ENCODE data around the gene KLHL3.

Gene KLHL3

DNA sequence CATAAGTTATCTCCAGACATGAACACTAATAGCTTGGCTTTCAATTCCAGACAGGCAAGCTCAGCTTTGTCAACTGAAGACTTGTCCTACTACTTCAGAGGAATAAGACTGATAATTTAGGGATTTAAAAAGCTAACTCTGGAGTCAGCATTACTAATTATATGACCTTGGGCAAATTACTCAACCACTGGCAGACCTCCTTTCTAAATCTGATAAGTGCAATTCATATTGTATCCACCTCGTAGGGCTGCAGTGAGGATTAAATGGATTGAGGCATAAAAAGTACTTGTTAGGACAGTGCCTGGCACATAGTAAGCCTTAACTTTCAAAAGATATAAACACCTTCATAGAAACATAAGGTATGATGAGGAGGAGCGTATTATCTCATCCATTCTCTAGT, 104.4 kb downstream of the KLHL3 start:
- H3K4ac ChIP-seq (ENCODE audit: low read length): no peak overlapping the region
- no peak overlapping the region for H3K18ac ChIP-seq (ENCODE audit: low read length)
- no peak overlapping the region for H3K4me2 ChIP-seq (ENCODE audit: insufficient read depth, low read length, poor library complexity, severe bottlenecking)
- no peak overlapping the region for H2BK12ac ChIP-seq (ENCODE audit: low read length)
- H3K27ac ChIP-seq (replicated peaks; ENCODE audit: low read length): no peak overlapping the region
- no peak overlapping the region for H2AK5ac ChIP-seq (ENCODE audit: low read depth, low read length)
- H4K91ac ChIP-seq (ENCODE audit: low read depth, low read length, poor library complexity): no peak overlapping the region
- peaks cover 0 to 4% of the 10 kb centered on the region in 2 donors for H3K36me3 ChIP-seq (replicated peaks in 1 of 2; ENCODE audit: control insufficient read depth in 2 of 2, insufficient read depth in 2 of 2, low read length in 2 of 2)
- no peak overlapping the region for H3K4me3 ChIP-seq (ENCODE audit: low read length in 2 of 2)
- H3K27me3 ChIP-seq (ENCODE audit: control insufficient read depth in 3 of 3, insufficient read depth in 3 of 3, low read depth in 1 of 3, low read length in 3 of 3): no peaks in the 10 kb centered on the region
- no peak overlapping the region for H4K8ac ChIP-seq (ENCODE audit: low read depth, low read length)
- H3K9ac ChIP-seq (ENCODE audit: low read depth, low read length, poor library complexity): no peak overlapping the region
- no peak overlapping the region for H2BK120ac ChIP-seq (ENCODE audit: low read depth, low read length)
- no peak overlapping the region for H3K14ac ChIP-seq (ENCODE audit: low read length)
- H2AFZ ChIP-seq (ENCODE audit: low read length): no peak overlapping the region
- no peak overlapping the region for H2BK5ac ChIP-seq (ENCODE audit: low read length)
- WGBS, 2 donors (ENCODE audit: extremely low coverage in 2 of 2, insufficient read length in 2 of 2, insufficient replicate concordance in 1 of 2): no CpG with 5 or more reads among the region's 2 CpGs
- H3K79me1 ChIP-seq (ENCODE audit: low read depth, low read length): no peaks in the 10 kb centered on the region
- no peak for DNase-seq (ENCODE audit: low spot score)
- H2BK15ac ChIP-seq (ENCODE audit: low read length): no peak overlapping the region
- peaks cover 10 to 21% of the 10 kb centered on the region in 2 donors for H3K4me1 ChIP-seq (ENCODE audit: control insufficient read depth in 2 of 2, insufficient read depth in 1 of 2, low read depth in 1 of 2, low read length in 2 of 2)
- H3K23ac ChIP-seq (ENCODE audit: low read depth, low read length, poor library complexity): no peak overlapping the region
- H3K9me3 ChIP-seq (replicated peaks in 1 of 2; ENCODE audit: control insufficient read depth in 2 of 2, insufficient read depth in 1 of 2, low read depth in 1 of 2, low read length in 2 of 2): no peaks in the 10 kb centered on the region

DNA sequence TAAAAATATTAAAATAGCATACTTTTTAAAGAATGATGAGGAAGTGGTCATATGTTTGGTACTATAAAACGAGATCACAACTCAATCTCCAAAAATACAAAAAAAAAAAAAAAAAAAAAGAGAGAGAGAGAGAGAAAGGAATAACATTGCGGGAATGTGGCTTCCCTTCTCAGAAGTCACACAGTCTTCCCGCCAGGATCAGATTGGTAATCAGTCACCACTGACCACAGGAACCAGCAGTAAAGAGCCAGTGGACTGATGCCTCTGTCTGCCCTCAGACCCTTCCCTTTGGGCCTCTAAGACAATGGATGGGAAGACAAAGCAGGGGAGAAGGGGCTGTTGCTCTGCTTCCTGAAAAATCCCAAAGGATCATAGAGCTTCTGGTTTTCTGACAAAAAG, 104.9 kb downstream of the KLHL3 start:
- H2BK15ac ChIP-seq (ENCODE audit: low read length): no peak overlapping the region
- no peak overlapping the region for H3K4me3 ChIP-seq (ENCODE audit: low read length in 2 of 2)
- H3K27me3 ChIP-seq (ENCODE audit: control insufficient read depth in 3 of 3, insufficient read depth in 3 of 3, low read depth in 1 of 3, low read length in 3 of 3): no peaks in the 10 kb centered on the region
- no peak overlapping the region for H3K27ac ChIP-seq (replicated peaks; ENCODE audit: low read length)
- H3K4me2 ChIP-seq (ENCODE audit: insufficient read depth, low read length, poor library complexity, severe bottlenecking): no peak overlapping the region
- H3K14ac ChIP-seq (ENCODE audit: low read length): no peak overlapping the region
- no peak overlapping the region for H4K91ac ChIP-seq (ENCODE audit: low read depth, low read length, poor library complexity)
- H2BK5ac ChIP-seq (ENCODE audit: low read length): no peak overlapping the region
- peaks cover 10 to 21% of the 10 kb centered on the region in 2 donors for H3K4me1 ChIP-seq (ENCODE audit: control insufficient read depth in 2 of 2, insufficient read depth in 1 of 2, low read depth in 1 of 2, low read length in 2 of 2)
- no peak overlapping the region for H3K4ac ChIP-seq (ENCODE audit: low read length)
- no peaks in the 10 kb centered on the region for H3K9me3 ChIP-seq (replicated peaks in 1 of 2; ENCODE audit: control insufficient read depth in 2 of 2, insufficient read depth in 1 of 2, low read depth in 1 of 2, low read length in 2 of 2)
- H2BK120ac ChIP-seq (ENCODE audit: low read depth, low read length): no peak overlapping the region
- no peaks in the 10 kb centered on the region for H3K79me1 ChIP-seq (ENCODE audit: low read depth, low read length)
- H3K9ac ChIP-seq (ENCODE audit: low read depth, low read length, poor library complexity): no peak overlapping the region
- WGBS, 2 donors (ENCODE audit: extremely low coverage in 2 of 2, insufficient read length in 2 of 2, insufficient replicate concordance in 1 of 2): no CpG with 5 or more reads among the region's 3 CpGs
- H4K8ac ChIP-seq (ENCODE audit: low read depth, low read length): no peak overlapping the region
- H2BK12ac ChIP-seq (ENCODE audit: low read length): no peak overlapping the region
- no peak overlapping the region for H3K18ac ChIP-seq (ENCODE audit: low read length)
- H2AK5ac ChIP-seq (ENCODE audit: low read depth, low read length): no peak overlapping the region
- no peak overlapping the region for H3K23ac ChIP-seq (ENCODE audit: low read depth, low read length, poor library complexity)
- peaks cover 0 to 4% of the 10 kb centered on the region in 2 donors for H3K36me3 ChIP-seq (replicated peaks in 1 of 2; ENCODE audit: control insufficient read depth in 2 of 2, insufficient read depth in 2 of 2, low read length in 2 of 2)
- DNase-seq (ENCODE audit: low spot score): no peak
- no peak overlapping the region for H2AFZ ChIP-seq (ENCODE audit: low read length)

DNA sequence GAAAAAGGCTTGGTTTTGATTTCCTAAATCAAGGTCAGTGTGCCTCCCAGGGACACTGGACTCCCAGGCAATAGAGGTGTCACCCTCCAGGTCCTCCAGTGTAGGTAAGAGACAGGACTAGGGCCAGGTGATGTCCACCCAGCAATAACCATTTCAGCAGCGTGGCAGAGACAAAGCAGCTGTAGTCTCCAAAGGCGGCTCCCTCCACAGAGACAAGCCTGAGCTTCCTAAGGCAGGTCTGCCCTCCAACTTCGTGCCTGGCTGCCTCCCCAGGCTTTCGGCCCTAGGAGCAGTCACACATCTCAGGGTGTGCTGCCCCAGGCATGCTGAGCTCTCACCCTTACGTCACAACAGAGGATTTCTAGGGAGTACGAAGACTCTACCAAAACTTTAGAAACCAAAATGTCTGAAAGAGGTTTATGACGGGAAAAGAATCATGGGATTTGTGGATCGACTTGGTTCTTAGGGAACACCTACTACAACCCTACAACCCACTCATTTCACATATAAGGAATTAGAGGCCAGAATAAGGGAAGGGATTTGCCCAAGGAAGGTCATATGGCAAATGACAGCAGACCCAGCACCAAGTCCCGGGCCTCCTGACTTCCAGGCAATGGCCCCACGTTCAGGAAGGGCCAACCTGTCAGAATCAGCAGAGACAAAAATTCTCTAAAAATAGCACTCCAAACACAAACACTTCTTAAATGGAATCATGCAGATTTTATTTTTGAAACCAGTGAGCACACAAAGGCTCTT, 105.5 kb downstream of the KLHL3 start:
- Histone ChIP-seq H3K23ac (ENCODE audit: low read depth, low read length, poor library complexity) (no peak overlapping the region), H3K4ac (ENCODE audit: low read length) (no peak overlapping the region), H3K14ac (ENCODE audit: low read length) (no peak overlapping the region), H3K36me3 (replicated peaks in 1 of 2; ENCODE audit: control insufficient read depth in 2 of 2, insufficient read depth in 2 of 2, low read length in 2 of 2) (peaks cover 0 to 4% of the 10 kb centered on the region in 2 donors), H3K4me1 (ENCODE audit: control insufficient read depth in 2 of 2, insufficient read depth in 1 of 2, low read depth in 1 of 2, low read length in 2 of 2) (peaks cover 7 to 17% of the 10 kb centered on the region in 2 donors), H3K27ac (replicated peaks; ENCODE audit: low read length) (no peak overlapping the region), H3K9me3 (replicated peaks in 1 of 2; ENCODE audit: control insufficient read depth in 2 of 2, insufficient read depth in 1 of 2, low read depth in 1 of 2, low read length in 2 of 2) (no peaks in the 10 kb centered on the region), H3K79me1 (ENCODE audit: low read depth, low read length) (no peaks in the 10 kb centered on the region), H2BK120ac (ENCODE audit: low read depth, low read length) (peak overlapping the region; percentile 21), H2BK5ac (ENCODE audit: low read length) (no peak overlapping the region), H4K91ac (ENCODE audit: low read depth, low read length, poor library complexity) (no peak overlapping the region), H2BK12ac (ENCODE audit: low read length) (no peak overlapping the region), H3K4me2 (ENCODE audit: insufficient read depth, low read length, poor library complexity, severe bottlenecking) (no peak overlapping the region), H2AFZ (ENCODE audit: low read length) (peak overlapping the region; percentile 51), H4K8ac (ENCODE audit: low read depth, low read length) (no peak overlapping the region), H2AK5ac (ENCODE audit: low read depth, low read length) (peak overlapping the region; percentile 16), H3K9ac (ENCODE audit: low read depth, low read length, poor library complexity) (peak overlapping the region; percentile 50), H3K27me3 (ENCODE audit: control insufficient read depth in 3 of 3, insufficient read depth in 3 of 3, low read depth in 1 of 3, low read length in 3 of 3) (no peaks in the 10 kb centered on the region), H3K4me3 (ENCODE audit: low read length in 2 of 2) (no peak overlapping the region), H3K18ac (ENCODE audit: low read length) (peak overlapping the region; percentile 74), H2BK15ac (ENCODE audit: low read length) (no peak overlapping the region)
- no peak for DNase-seq (ENCODE audit: low spot score)
- no CpG with 5 or more reads among the region's 10 CpGs for WGBS, 2 donors (ENCODE audit: extremely low coverage in 2 of 2, insufficient read length in 2 of 2, insufficient replicate concordance in 1 of 2)

DNA sequence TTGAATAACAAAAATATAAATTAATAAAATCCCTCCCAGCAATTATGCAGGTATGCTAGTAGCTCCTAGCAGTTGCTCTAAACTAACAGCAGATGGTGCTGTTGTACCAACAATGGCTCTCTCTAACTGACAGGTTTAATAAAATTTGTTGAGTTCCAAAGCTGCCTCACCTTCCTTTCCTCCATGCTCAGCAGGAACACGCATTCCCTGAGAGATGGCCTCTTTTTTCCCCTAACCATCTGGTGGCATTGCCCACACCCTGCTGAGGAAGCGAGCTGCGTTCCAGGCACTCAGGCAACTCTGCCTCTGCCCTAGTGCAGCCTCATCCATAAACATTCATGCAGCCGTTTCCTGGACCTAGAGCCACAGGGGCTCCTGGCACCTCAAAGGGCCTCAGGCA, 106.2 kb downstream of the KLHL3 start:
- peak overlapping the region; percentile 51 for H2AFZ ChIP-seq (ENCODE audit: low read length)
- no peaks in the 10 kb centered on the region for H3K9me3 ChIP-seq (replicated peaks in 1 of 2; ENCODE audit: control insufficient read depth in 2 of 2, insufficient read depth in 1 of 2, low read depth in 1 of 2, low read length in 2 of 2)
- H3K9ac ChIP-seq (ENCODE audit: low read depth, low read length, poor library complexity): no peak overlapping the region
- H3K27ac ChIP-seq (replicated peaks; ENCODE audit: low read length): no peak overlapping the region
- H3K23ac ChIP-seq (ENCODE audit: low read depth, low read length, poor library complexity): no peak overlapping the region
- H4K91ac ChIP-seq (ENCODE audit: low read depth, low read length, poor library complexity): no peak overlapping the region
- no peak overlapping the region for H2BK120ac ChIP-seq (ENCODE audit: low read depth, low read length)
- H2BK15ac ChIP-seq (ENCODE audit: low read length): no peak overlapping the region
- no peak overlapping the region for H2AK5ac ChIP-seq (ENCODE audit: low read depth, low read length)
- peak; percentile 54 for DNase-seq (ENCODE audit: low spot score)
- H2BK5ac ChIP-seq (ENCODE audit: low read length): no peak overlapping the region
- H3K18ac ChIP-seq (ENCODE audit: low read length): no peak overlapping the region
- no peak overlapping the region for H3K4me2 ChIP-seq (ENCODE audit: insufficient read depth, low read length, poor library complexity, severe bottlenecking)
- H3K4me3 ChIP-seq (ENCODE audit: low read length in 2 of 2): no peak overlapping the region
- WGBS, 2 donors (ENCODE audit: extremely low coverage in 2 of 2, insufficient read length in 2 of 2, insufficient replicate concordance in 1 of 2): no CpG with 5 or more reads among the region's 4 CpGs
- H3K79me1 ChIP-seq (ENCODE audit: low read depth, low read length): no peaks in the 10 kb centered on the region
- H3K4me1 ChIP-seq (ENCODE audit: control insufficient read depth in 2 of 2, insufficient read depth in 1 of 2, low read depth in 1 of 2, low read length in 2 of 2): peaks cover 6 to 14% of the 10 kb centered on the region in 2 donors
- no peak overlapping the region for H4K8ac ChIP-seq (ENCODE audit: low read depth, low read length)
- H3K36me3 ChIP-seq (replicated peaks in 1 of 2; ENCODE audit: control insufficient read depth in 2 of 2, insufficient read depth in 2 of 2, low read length in 2 of 2): peaks cover 0 to 6% of the 10 kb centered on the region in 2 donors
- no peak overlapping the region for H3K14ac ChIP-seq (ENCODE audit: low read length)
- H2BK12ac ChIP-seq (ENCODE audit: low read length): no peak overlapping the region
- no peak overlapping the region for H3K4ac ChIP-seq (ENCODE audit: low read length)
- no peaks in the 10 kb centered on the region for H3K27me3 ChIP-seq (ENCODE audit: control insufficient read depth in 3 of 3, insufficient read depth in 3 of 3, low read depth in 1 of 3, low read length in 3 of 3)

Data from neuronal stem cell (in vitro differentiated cells).